Choroid plexus epithelial cell (primary cell): ENCODE results near the gene C10orf71.

Source experiments
- DNase-seq: peaks from one replicate; pipeline ENCODE4 v3.0.0-alpha.2; 2010; ENCODE audit warnings: low read depth
- H3K4me3 ChIP-seq: 2 replicates; pipeline ENCODE4 v1.5.1; 2011; ENCODE audit warnings: low read depth, mild to moderate bottlenecking, control low read depth, low read length, moderate library complexity
- CTCF ChIP-seq: conservative IDR thresholded peaks from 2 replicates; pipeline ENCODE4 v1.5.1; 2011; ENCODE audit warnings: low read depth, mild to moderate bottlenecking, control low read depth, inconsistent platforms, low read length, moderate library complexity

The C10orf71 gene

DNA sequence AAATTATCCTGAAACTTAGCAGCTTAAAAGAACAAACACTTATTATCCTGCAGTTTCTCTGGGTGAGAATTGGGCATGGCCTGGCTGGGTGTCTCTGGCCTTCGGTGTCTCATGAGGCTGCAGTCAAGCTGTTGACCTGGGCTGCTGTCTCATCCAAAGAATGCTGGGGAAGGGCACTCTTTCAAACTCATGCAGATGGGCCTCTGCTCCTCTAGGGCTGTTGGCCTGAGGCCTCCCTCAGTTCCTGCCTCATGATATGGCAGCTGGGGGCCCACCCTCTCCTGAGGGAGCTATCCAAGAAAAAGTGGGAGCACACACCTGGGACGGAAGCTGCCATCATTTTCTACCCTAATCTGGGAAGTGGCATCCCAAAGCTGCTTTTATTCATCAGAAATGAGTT lies 53.4 kb downstream of the C10orf71 start:
- TF ChIP-seq CTCF: no peak
- DNase-seq: no peak
- no peak overlapping the region for H3K4me3 ChIP-seq

DNA sequence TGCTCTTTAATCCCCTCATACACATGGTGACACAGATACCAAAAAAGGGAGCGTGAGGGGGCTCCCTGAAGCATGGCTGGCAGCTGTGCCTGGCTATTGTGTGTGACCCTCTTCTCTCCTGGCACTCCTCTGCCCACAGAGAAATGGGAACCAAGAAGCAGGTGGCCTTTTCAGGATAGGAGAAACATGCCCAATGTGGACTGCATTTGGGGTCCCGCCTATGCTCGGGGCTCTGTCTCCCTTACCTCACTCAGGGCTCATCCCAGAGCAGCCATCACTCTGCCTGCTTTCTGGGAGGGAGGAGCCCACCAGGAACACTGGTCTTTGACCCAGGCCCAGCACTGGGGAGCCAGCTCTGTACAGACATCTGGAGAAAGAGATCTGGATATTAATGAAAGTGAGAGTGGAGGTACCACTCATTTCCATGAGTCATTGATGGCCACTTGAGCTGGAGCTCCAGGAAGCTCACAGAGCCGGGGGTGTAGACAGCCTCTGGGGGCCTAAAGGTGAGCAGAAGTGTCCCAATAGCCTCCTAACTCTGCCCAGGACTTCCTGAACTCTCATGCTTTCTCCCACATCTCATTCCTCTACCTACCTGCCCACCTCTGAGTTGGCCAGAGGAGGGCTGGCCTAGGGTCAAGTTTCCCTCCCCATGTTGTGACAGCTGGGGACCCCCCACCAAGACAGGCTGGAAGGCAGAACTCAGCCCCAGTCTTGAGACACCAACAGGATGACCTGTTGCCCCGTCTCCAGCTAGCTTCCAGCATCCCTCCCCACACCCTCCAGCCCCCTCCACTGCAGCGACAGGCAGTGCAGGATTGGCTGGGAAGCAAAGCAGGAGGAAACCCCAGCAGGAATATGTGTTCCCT lies 54.3 kb downstream of the C10orf71 start:
- no peak overlapping the region for H3K4me3 ChIP-seq
- TF ChIP-seq CTCF: no peak
- DNase-seq: no peak

DNA sequence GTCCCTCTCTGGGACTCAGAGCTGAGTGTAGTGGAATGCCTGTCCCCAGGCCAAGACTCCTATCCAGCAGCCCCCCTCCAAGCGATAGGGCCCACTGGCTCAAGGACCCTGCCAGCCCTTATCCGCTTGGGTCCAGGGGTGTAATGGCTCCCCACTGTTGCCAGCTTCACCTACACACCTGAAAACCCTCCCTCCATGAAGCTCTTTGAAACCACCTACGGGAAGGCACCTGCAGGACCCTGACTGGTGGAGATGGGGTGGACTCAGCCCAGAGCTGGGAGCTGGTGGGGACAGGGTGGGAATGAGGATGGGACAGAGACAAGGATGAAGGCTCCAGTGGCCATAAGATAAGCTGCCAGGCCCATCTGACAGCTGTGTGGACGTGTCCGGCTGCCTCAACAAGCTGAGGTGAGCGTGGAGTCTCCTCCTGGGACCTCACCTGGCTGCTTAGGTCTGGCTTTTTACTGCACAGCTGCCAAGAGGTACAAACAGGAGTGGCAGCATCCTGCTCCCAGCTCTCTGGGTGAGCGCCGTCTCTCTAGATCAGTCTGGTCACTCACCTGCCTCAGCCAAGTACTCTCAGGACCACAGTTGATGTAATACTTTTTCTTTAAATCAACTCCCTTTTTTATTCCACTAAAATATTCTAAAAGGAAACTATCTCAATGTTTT lies 55.1 kb downstream of the C10orf71 start:
- TF ChIP-seq CTCF: no peak
- H3K4me3 ChIP-seq: no peak overlapping the region
- no peak for DNase-seq

GRCh38 chr10:49354593-49354992 lies 55.6 kb downstream of the C10orf71 start:
- no peak for TF ChIP-seq CTCF
- no peak for DNase-seq
- H3K4me3 ChIP-seq: no peak overlapping the region

- H3K4me3 ChIP-seq: no peak overlapping the region
- DNase-seq: no peak
- TF ChIP-seq CTCF: no peak
Observed at GRCh38 chr10:49355221-49355620, 56.3 kb downstream of the C10orf71 start.

GRCh38 chr10:49356181-49356580 lies 57.2 kb downstream of the C10orf71 start:
- TF ChIP-seq CTCF: no peak
- no peak for DNase-seq
- H3K4me3 ChIP-seq: no peak overlapping the region

- H3K4me3 ChIP-seq: no peak overlapping the region
- no peak for TF ChIP-seq CTCF
- no peak for DNase-seq
Observed at GRCh38 chr10:49356944-49357343, 58.0 kb downstream of the C10orf71 start.
